Endothelial cell of hepatic sinusoid (primary cell): ENCODE measurements around the gene MRPL49.
"Not testable (repeated sequence)": the region's sequence is repeated elsewhere in the genome, so short reads cannot be mapped to it uniquely, and the experiment has no call there.

ENCODE experiments used
- in situ Hi-C: cut with HindIII; loops from 2 replicates; pipeline ENCODE4 v1.10.0; 2017; ENCODE audit warnings: low sequenced_read_pairs

MRPL49 gene

DNA sequence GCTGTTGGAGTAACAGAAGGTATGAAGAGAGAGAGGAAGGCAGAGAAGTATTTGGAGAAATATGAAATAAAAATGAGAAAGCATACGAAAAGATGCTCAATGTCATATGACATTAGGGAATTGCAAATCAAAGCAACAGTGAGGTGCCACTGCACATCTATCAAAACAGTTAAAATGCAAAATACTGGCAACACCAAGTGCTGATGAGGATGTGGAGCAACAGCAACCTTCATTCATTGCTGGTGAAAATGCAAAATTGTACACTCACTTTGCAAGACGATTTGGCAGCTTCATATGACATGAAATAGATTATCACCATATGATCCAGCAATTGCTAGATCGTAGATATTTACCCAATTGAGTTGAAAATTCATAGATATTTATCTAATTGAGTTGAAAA is 38.5 kb downstream of the MRPL49 start:
- in situ Hi-C loops, result no loop called here

GRCh38 chr11:65163684-65164083 is 41.6 kb downstream of the MRPL49 start:
- in situ Hi-C loops, result no loop called here

DNA sequence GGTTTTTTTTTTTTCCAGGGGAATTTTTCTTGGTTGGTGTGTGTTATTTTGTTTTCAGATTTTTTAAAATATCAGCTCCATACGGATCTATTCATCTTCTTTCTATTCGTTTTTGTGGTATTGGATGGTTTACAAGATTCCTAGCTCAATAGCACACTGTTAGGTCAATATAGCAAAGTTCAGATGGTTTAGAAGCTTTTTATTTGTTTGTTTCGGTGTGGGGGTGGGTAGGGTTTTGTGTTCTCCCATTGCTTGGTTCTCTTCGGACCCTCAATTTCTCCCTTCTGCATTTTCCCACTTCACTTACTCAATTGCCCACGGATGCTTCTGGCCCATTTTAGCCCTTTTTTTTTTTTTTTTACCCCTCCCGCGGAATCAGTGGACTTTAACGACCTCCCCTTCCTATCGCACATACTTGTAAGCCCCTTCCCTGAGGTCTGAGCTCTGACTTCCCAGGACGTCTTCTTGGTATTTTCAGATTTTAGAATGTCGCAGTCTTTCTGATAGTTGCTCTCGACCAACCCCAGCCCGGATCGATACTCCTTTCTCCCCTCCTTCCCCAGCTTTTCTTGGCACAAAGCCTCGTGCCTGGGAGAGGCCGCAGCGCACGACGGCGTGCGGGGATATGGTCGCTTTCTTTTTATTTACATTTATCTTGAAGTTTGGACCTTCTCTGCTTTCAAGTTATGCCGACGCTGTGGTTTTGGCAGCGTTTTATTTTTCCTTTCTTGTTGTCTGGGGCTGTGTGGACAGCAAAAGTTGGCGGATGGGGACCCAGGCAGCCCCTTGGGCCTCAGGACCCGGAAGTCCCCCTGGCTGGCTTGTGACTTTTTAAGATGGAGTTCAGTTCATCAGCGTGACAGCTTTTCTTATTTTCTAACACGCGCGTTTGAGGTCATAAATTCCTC is 43.5 kb downstream of the MRPL49 start:
- in situ Hi-C loops, result no loop called here

- in situ Hi-C loops, result no loop called here
Observed at GRCh38 chr11:65166893-65167292, 44.8 kb downstream of the MRPL49 start.

DNA sequence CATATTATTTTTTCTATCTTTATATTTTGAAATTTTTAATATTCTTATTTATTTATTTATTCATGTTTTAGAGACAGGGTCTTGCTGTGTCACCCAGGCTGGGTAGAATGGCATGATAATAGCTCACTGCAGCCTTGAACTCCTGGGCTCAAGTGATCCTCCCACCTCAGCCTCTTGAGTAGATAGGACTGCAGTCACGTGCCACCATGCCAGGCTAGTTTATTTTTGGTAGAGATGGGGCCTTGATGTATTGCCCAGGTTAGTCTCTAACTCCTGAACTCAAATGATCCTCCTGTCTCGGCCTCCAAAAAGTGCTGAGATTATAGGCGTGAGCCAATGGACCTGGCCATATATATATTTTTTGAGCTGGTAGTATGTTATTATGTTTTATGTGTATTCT is 45.5 kb downstream of the MRPL49 start:
- in situ Hi-C loops, result no loop called here

DNA sequence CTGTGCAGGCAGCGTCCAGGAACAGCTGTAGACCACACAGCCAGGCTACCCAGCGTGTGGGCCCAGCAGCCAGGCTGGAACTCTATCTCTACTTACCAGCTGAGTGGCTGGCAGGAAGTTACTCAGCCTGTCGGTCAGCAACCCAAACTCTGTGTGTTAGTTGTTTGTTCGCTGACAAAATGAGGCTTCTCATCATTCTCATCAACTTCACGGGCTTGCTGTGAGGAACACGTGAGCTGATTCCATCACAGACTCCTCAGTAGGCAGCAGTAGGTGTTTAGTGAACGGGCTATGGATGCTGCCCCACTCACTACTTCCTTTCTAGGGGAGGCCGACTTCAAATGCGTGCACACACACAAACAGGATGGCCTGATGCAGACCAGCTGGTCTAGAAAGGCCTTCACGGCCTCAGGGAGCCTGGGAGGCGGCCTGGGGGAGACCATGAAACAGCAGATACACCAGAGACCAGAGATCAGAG is 47.1 kb downstream of the MRPL49 start:
- in situ Hi-C loops, result no loop called here

- in situ Hi-C loops, result no loop called here
Observed at GRCh38 chr11:65170058-65170534, 48.0 kb downstream of the MRPL49 start, which contains the start of gene SPDYC. TSS of gene SPDYC (plus strand) at chr11:65170233. CDS start at chr11:65171358, 1,125 bp downstream.

DNA sequence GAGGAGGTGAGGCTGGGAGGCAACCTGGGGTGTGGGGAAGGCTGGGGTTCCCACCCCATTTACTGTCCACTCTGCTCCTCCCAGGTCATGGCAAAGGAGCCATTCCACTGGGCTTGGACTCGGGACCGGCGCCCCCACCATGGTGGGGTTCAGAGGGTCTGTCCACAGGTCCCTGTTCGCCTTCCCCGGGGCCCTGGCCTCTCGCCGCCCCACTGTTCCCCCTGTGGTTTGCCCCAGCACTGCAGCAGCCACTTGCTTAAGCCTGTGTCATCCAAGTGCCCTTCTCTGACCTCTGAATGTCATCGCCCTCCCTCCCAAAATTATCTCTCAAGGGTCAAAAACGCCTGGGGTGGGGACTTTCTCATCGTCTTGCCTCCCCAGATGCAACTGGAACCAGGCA is 50.5 kb downstream of the MRPL49 start:
- in situ Hi-C loops, result no loop called here

DNA sequence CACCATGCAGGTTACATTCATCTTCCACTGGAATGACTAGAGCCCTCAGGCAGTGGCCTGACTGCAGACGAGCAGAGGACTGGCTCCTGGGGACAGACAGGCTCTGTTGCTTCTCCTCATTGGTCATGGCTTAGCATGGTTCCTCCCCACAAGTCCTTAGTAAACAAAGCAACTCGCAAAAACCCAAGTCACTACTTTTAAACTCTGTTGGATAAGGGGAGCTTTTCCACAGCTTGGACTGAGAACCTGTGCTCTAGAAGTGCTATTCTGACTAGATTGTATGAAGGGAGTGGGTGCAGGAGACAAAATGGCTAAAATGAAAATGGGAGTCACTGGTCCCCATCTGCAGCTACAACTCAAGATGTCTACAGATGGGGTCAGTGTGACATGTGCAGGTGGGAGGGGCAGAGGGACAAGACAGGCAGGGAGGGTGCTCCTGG is 52.5 kb downstream of the MRPL49 start:
- in situ Hi-C loops, result not testable (repeated sequence)
